GM23338 (cell line): Measurements from ENCODE around the gene RABL3. TPM values are rescaled to one million over a fixed set of nuclear protein-coding genes. Genes with fewer than 3 reads are reported as not detected.

ENCODE experiments used
- ATAC-seq: fragments of 200-7000 bp; cut with Tn5 transposase; 3 replicates; pipeline ENCODE4 v1.9.1; 2020
- DNase-seq: peaks from one replicate; pipeline ENCODE4 v3.0.0-alpha.2; 2015; ENCODE audit warnings: low spot score
- H2AFZ ChIP-seq: fragments of 200-600 bp; sonication (generic); 2 replicates; pipeline ENCODE4 v1.8.0; 2016; ENCODE audit warnings: antibody characterized with exemption, mild to moderate bottlenecking, moderate library complexity
- H3F3A ChIP-seq: fragments of 200-600 bp; sonication (generic); replicated peaks from 2 replicates; pipeline ENCODE4 v1.8.0; 2017; ENCODE audit warnings: antibody characterized with exemption, mixed run types, low read depth
- H3K27ac ChIP-seq: fragments of 200-600 bp; sonication (generic); 2 replicates; pipeline ENCODE4 v1.6.1; 2016; ENCODE audit warnings: low read depth
- H3K27me3 ChIP-seq: fragments of 200-600 bp; sonication (generic); 2 replicates; pipeline ENCODE4 v1.8.0; 2016; ENCODE audit warnings: mild to moderate bottlenecking, mixed run types, moderate library complexity; ENCODE audit not compliant: insufficient read depth
- H3K36me3 ChIP-seq: fragments of 200-600 bp; sonication (generic); 2 replicates; pipeline ENCODE4 v1.8.0; 2016; ENCODE audit warnings: mild to moderate bottlenecking; ENCODE audit not compliant: insufficient read depth
- H3K4me1 ChIP-seq: fragments of 200-600 bp; sonication (generic); 2 replicates; pipeline ENCODE4 v1.8.0; 2016; ENCODE audit warnings: mild to moderate bottlenecking, moderate library complexity; ENCODE audit not compliant: insufficient read depth
- H3K4me2 ChIP-seq: fragments of 200-600 bp; sonication (generic); 2 replicates; pipeline ENCODE4 v1.7.1; 2017; ENCODE audit warnings: mixed run types
- H3K4me3 ChIP-seq: fragments of 200-600 bp; sonication (generic); 2 replicates; pipeline ENCODE4 v1.6.1; 2016; ENCODE audit warnings: mixed run types
- H3K79me2 ChIP-seq: fragments of 200-600 bp; sonication (generic); replicated peaks from 2 replicates; pipeline ENCODE4 v1.8.0; 2017; ENCODE audit warnings: mild to moderate bottlenecking; ENCODE audit not compliant: insufficient read depth
- H3K9me2 ChIP-seq: fragments of 200-600 bp; sonication (generic); 2 replicates; pipeline ENCODE4 v1.8.0; 2017; ENCODE audit not compliant: insufficient read depth
- H4K20me1 ChIP-seq: fragments of 200-600 bp; sonication (generic); replicated peaks from 2 replicates; pipeline ENCODE4 v1.8.0; 2017; ENCODE audit warnings: mild to moderate bottlenecking; ENCODE audit not compliant: insufficient read depth
- H3K27ac Mint-ChIP-seq: 2 replicates; pipeline ENCODE4 v1.8.0; 2020; ENCODE audit warnings: inconsistent platforms, mild to moderate bottlenecking, moderate library complexity, mixed read lengths
- H3K27me3 Mint-ChIP-seq: 3 replicates; pipeline ENCODE4 v1.8.0; 2022; ENCODE audit warnings: low read depth, mild to moderate bottlenecking, moderate library complexity, mixed read lengths, inconsistent platforms; ENCODE audit not compliant: insufficient read depth, poor library complexity
- H3K36me3 Mint-ChIP-seq: 3 replicates; pipeline ENCODE4 v1.8.0; 2021; ENCODE audit warnings: low read depth, mild to moderate bottlenecking, inconsistent platforms, moderate library complexity, mixed read lengths
- H3K4me1 Mint-ChIP-seq: 3 replicates; pipeline ENCODE4 v1.8.0; 2020; ENCODE audit warnings: mild to moderate bottlenecking, inconsistent platforms, mixed read lengths
- H3K4me3 Mint-ChIP-seq: 3 replicates; pipeline ENCODE4 v1.8.0; 2021; ENCODE audit warnings: moderate library complexity, mild to moderate bottlenecking, inconsistent platforms, mixed read lengths
- H3K9me3 Mint-ChIP-seq: 3 replicates; pipeline ENCODE4 v1.8.0; 2020; ENCODE audit warnings: moderate library complexity, mild to moderate bottlenecking, inconsistent platforms, mixed read lengths
- CREB1 ChIP-seq: fragments of 250-450 bp; sonication (Bioruptor Pico); IDR thresholded peaks from 2 replicates; pipeline ENCODE4 v1.5.0; 2020; ENCODE audit warnings: low read depth, mild to moderate bottlenecking, moderate library complexity
- EZH2 ChIP-seq: fragments of 200-600 bp; sonication (generic); IDR thresholded peaks from one replicate; pipeline ENCODE4 v1.8.0; 2017; ENCODE audit warnings: antibody characterized with exemption, mild to moderate bottlenecking, low read depth; ENCODE audit not compliant: unreplicated experiment
- EZH2phosphoT487 ChIP-seq: fragments of 200-600 bp; sonication (generic); IDR thresholded peaks from one replicate; pipeline ENCODE4 v1.8.1; 2018; ENCODE audit warnings: antibody characterized with exemption; ENCODE audit not compliant: unreplicated experiment
- JUNB ChIP-seq: IDR thresholded peaks from one replicate; pipeline ENCODE4 v1.6.1; 2016; ENCODE audit warnings: antibody characterized with exemption; ENCODE audit not compliant: unreplicated experiment
- NANOG ChIP-seq: IDR thresholded peaks from 2 replicates; pipeline ENCODE4 v1.6.1; 2016; ENCODE audit warnings: antibody characterized with exemption, borderline replicate concordance
- POLR2AphosphoS5 ChIP-seq: IDR thresholded peaks from 2 replicates; pipeline ENCODE4 v1.6.1; 2016; ENCODE audit warnings: antibody characterized with exemption, low read depth
- STAT1 ChIP-seq: IDR thresholded peaks from one replicate; pipeline ENCODE4 v1.6.1; 2016; ENCODE audit warnings: antibody characterized with exemption; ENCODE audit not compliant: unreplicated experiment
- ZNF114 ChIP-seq: fragments of 250-450 bp; sonication (Bioruptor Pico); IDR thresholded peaks from 2 replicates; pipeline ENCODE4 v1.5.0; 2020; ENCODE audit warnings: mild to moderate bottlenecking, moderate library complexity
- ZNF331 ChIP-seq: fragments of 250-450 bp; sonication (Bioruptor Pico); IDR thresholded peaks from 2 replicates; pipeline ENCODE4 v1.5.0; 2020; ENCODE audit warnings: low read depth, mild to moderate bottlenecking, moderate library complexity
- polyA plus RNA-seq: library from polyadenylated mRNA; unstranded; fragments of >200 nt; fragmentation: Nextera tagmentation; extraction: Ambion mirVana; gene quantifications from 2 replicates; pipeline ENCODE4 v1.2.1, GENCODE V29; 2016
- total RNA-seq: library from RNA; depleted of rRNA; stranded (reverse); fragments of >200 nt; shearing (Covaris generic); gene quantifications from 2 replicates; pipeline ENCODE4 v1.2.3, GENCODE V29; 2014
- TF ChIP-seq, protein P1 (sequence below): IDR thresholded peaks from 2 replicates; pipeline ENCODE4 v1.6.1; 2016; ENCODE audit warnings: antibody characterized with exemption
- TF ChIP-seq, protein P2 (sequence below): fragments of 250-450 bp; sonication (Bioruptor Pico); IDR thresholded peaks from 2 replicates; pipeline ENCODE4 v1.5.0; 2020; ENCODE audit warnings: mild to moderate bottlenecking, moderate library complexity
- TF ChIP-seq, protein P3 (sequence below): IDR thresholded peaks from one replicate; pipeline ENCODE4 v1.6.1; 2018; ENCODE audit warnings: antibody characterized with exemption; ENCODE audit not compliant: unreplicated experiment
- TF ChIP-seq, protein P4 (sequence below), 2 experiments: fragments of 200-600 bp in 1 of 2; sonication (generic) in 1 of 2; conservative IDR thresholded peaks; 2 replicates each; pipeline versions ENCODE4 v1.5.1 to v1.6.1; 2016 to 2017; ENCODE audit warnings: antibody characterized with exemption in 2 of 2, low read depth in 2 of 2, mild to moderate bottlenecking in 2 of 2, moderate library complexity in 1 of 2

Gene RABL3
- total and polyA plus RNA-seq, 2 experiments from 2014 or later = 7.8 to 9.8 TPM

DNA sequence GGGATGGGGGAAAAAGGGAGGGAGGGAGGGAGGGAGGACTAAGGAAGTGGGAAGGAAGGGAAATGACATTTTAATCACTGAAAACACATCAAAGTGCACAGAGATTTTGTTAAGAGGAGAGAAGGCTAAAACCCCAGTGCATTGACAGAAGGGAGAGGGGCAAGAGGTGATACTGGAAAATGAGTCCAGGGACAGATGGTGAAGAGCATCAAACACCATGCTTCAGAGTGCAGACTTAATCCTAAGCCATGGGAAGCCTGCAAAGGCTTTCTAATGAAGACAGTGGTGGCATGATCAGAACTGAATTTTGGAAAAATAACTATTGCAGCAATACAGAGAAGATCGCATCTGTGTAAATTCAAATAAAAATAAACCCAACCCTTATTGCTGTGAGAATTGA lies 102.1 kb downstream of the RABL3 start:
- H3K36me3 Mint-ChIP-seq = peaks cover 7% of the 10 kb centered on the region; the same call in 2 of the 3 replicates
- no peak overlapping the region for H3K27ac Mint-ChIP-seq
- H3K79me2 ChIP-seq = no peaks in the 10 kb centered on the region

More for the DNA sequence above, 102.1 kb downstream of the RABL3 start:
- ATAC-seq (no peak), DNase-seq (no peak)
- Histone ChIP-seq H3K4me3 (no peak overlapping the region), H4K20me1 (no peaks in the 10 kb centered on the region), H2AFZ (no peak overlapping the region), H3K4me2 (no peak overlapping the region), H3K27me3 (no peaks in the 10 kb centered on the region), H3K9me2 (peaks cover 30% of the 10 kb centered on the region), H3K4me1 (no peaks in the 10 kb centered on the region), H3K36me3 (no peaks in the 10 kb centered on the region), H3K27ac (no peak overlapping the region), H3F3A (no peaks in the 10 kb centered on the region)
- Mint-ChIP-seq H3K4me3 (no peak overlapping the region), H3K4me1 (peaks cover 9% of the 10 kb centered on the region), H3K9me3 (peaks cover 8% of the 10 kb centered on the region; the same call in 1 of the 3 replicates), H3K27me3 (peaks cover 3% of the 10 kb centered on the region)
- TF ChIP-seq EZH2 (no peak), CREB1 (CRISPR knock-in tag) (no peak), STAT1 (no peak), ZNF114 (no peak), POLR2AphosphoS5 (no peak), EZH2phosphoT487 (no peak), NANOG (no peak), JUNB (no peak), ZNF331 (CRISPR knock-in tag) (no peak)
- TF ChIP-seq, protein P1, sequence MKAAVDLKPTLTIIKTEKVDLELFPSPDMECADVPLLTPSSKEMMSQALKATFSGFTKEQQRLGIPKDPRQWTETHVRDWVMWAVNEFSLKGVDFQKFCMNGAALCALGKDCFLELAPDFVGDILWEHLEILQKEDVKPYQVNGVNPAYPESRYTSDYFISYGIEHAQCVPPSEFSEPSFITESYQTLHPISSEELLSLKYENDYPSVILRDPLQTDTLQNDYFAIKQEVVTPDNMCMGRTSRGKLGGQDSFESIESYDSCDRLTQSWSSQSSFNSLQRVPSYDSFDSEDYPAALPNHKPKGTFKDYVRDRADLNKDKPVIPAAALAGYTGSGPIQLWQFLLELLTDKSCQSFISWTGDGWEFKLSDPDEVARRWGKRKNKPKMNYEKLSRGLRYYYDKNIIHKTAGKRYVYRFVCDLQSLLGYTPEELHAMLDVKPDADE = no peak
- TF ChIP-seq, protein P2, sequence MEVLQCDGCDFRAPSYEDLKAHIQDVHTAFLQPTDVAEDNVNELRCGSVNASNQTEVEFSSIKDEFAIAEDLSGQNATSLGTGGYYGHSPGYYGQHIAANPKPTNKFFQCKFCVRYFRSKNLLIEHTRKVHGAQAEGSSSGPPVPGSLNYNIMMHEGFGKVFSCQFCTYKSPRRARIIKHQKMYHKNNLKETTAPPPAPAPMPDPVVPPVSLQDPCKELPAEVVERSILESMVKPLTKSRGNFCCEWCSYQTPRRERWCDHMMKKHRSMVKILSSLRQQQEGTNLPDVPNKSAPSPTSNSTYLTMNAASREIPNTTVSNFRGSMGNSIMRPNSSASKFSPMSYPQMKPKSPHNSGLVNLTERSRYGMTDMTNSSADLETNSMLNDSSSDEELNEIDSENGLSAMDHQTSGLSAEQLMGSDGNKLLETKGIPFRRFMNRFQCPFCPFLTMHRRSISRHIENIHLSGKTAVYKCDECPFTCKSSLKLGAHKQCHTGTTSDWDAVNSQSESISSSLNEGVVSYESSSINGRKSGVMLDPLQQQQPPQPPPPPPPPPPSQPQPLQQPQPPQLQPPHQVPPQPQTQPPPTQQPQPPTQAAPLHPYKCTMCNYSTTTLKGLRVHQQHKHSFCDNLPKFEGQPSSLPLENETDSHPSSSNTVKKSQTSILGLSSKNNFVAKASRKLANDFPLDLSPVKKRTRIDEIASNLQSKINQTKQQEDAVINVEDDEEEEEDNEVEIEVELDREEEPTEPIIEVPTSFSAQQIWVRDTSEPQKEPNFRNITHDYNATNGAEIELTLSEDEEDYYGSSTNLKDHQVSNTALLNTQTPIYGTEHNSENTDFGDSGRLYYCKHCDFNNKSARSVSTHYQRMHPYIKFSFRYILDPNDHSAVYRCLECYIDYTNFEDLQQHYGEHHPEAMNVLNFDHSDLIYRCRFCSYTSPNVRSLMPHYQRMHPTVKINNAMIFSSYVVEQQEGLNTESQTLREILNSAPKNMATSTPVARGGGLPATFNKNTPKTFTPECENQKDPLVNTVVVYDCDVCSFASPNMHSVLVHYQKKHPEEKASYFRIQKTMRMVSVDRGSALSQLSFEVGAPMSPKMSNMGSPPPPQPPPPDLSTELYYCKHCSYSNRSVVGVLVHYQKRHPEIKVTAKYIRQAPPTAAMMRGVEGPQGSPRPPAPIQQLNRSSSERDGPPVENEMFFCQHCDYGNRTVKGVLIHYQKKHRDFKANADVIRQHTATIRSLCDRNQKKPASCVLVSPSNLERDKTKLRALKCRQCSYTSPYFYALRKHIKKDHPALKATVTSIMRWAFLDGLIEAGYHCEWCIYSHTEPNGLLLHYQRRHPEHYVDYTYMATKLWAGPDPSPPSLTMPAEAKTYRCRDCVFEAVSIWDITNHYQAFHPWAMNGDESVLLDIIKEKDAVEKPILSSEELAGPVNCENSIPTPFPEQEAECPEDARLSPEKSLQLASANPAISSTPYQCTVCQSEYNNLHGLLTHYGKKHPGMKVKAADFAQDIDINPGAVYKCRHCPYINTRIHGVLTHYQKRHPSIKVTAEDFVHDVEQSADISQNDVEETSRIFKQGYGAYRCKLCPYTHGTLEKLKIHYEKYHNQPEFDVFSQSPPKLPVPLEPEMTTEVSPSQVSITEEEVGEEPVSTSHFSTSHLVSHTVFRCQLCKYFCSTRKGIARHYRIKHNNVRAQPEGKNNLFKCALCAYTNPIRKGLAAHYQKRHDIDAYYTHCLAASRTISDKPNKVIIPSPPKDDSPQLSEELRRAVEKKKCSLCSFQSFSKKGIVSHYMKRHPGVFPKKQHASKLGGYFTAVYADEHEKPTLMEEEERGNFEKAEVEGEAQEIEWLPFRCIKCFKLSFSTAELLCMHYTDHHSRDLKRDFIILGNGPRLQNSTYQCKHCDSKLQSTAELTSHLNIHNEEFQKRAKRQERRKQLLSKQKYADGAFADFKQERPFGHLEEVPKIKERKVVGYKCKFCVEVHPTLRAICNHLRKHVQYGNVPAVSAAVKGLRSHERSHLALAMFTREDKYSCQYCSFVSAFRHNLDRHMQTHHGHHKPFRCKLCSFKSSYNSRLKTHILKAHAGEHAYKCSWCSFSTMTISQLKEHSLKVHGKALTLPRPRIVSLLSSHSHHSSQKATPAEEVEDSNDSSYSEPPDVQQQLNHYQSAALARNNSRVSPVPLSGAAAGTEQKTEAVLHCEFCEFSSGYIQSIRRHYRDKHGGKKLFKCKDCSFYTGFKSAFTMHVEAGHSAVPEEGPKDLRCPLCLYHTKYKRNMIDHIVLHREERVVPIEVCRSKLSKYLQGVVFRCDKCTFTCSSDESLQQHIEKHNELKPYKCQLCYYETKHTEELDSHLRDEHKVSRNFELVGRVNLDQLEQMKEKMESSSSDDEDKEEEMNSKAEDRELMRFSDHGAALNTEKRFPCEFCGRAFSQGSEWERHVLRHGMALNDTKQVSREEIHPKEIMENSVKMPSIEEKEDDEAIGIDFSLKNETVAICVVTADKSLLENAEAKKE = no peak
- TF ChIP-seq, protein P3, sequence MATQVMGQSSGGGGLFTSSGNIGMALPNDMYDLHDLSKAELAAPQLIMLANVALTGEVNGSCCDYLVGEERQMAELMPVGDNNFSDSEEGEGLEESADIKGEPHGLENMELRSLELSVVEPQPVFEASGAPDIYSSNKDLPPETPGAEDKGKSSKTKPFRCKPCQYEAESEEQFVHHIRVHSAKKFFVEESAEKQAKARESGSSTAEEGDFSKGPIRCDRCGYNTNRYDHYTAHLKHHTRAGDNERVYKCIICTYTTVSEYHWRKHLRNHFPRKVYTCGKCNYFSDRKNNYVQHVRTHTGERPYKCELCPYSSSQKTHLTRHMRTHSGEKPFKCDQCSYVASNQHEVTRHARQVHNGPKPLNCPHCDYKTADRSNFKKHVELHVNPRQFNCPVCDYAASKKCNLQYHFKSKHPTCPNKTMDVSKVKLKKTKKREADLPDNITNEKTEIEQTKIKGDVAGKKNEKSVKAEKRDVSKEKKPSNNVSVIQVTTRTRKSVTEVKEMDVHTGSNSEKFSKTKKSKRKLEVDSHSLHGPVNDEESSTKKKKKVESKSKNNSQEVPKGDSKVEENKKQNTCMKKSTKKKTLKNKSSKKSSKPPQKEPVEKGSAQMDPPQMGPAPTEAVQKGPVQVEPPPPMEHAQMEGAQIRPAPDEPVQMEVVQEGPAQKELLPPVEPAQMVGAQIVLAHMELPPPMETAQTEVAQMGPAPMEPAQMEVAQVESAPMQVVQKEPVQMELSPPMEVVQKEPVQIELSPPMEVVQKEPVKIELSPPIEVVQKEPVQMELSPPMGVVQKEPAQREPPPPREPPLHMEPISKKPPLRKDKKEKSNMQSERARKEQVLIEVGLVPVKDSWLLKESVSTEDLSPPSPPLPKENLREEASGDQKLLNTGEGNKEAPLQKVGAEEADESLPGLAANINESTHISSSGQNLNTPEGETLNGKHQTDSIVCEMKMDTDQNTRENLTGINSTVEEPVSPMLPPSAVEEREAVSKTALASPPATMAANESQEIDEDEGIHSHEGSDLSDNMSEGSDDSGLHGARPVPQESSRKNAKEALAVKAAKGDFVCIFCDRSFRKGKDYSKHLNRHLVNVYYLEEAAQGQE = no peak
- TF ChIP-seq, protein P4, sequence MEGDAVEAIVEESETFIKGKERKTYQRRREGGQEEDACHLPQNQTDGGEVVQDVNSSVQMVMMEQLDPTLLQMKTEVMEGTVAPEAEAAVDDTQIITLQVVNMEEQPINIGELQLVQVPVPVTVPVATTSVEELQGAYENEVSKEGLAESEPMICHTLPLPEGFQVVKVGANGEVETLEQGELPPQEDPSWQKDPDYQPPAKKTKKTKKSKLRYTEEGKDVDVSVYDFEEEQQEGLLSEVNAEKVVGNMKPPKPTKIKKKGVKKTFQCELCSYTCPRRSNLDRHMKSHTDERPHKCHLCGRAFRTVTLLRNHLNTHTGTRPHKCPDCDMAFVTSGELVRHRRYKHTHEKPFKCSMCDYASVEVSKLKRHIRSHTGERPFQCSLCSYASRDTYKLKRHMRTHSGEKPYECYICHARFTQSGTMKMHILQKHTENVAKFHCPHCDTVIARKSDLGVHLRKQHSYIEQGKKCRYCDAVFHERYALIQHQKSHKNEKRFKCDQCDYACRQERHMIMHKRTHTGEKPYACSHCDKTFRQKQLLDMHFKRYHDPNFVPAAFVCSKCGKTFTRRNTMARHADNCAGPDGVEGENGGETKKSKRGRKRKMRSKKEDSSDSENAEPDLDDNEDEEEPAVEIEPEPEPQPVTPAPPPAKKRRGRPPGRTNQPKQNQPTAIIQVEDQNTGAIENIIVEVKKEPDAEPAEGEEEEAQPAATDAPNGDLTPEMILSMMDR (conservative IDR thresholded peaks at IDR 0.05; ENCODE audit: low read depth in 2 of 2) = no peak
